Naive thymus-derived CD4-positive, alpha-beta T cell (primary cell): ENCODE data around the gene PCDHGA6. TPM values are rescaled to one million over a fixed set of nuclear protein-coding genes. Genes with fewer than 3 reads are reported as not detected.
A peak's percentile ranks its signal among the peaks of the same experiment; 100 is the strongest.
"Not testable (repeated sequence)": the region's sequence is repeated elsewhere in the genome, so short reads cannot be mapped to it uniquely, and the experiment has no call there.

Experiments used
- ATAC-seq: fragments of 150-1000 bp; cut with Tn5 transposase; 2 replicates; pipeline ENCODE4 v1.10.0; 2021; ENCODE audit warnings: mild to moderate bottlenecking, moderate library complexity
- CTCF ChIA-PET: fragments of 350-600 bp; sonication (Branson Sonifier 250); formaldehyde crosslinking; loops from one replicate; lab custom pipeline; 2021; ENCODE audit warnings: antibody characterized with exemption; lab: Charles Lee
- POLR2A ChIA-PET: fragments of 350-600 bp; sonication (Branson Sonifier 250); formaldehyde crosslinking; loops from one replicate; lab custom pipeline; 2021; ENCODE audit warnings: antibody characterized with exemption, inconsistent platforms; lab: Charles Lee
- DNase-seq, 9 donors: peaks; one replicate each; pipeline versions ENCODE4 v3.0.0 to v3.0.0-alpha.2; 2020 to 2022; ENCODE audit warnings: mixed read lengths in 1 of 9
- H3K27ac ChIP-seq: one replicate; pipeline ENCODE4 v1.7.0; 2013; ENCODE audit warnings: mild to moderate bottlenecking, low read depth, low read length, moderate library complexity
- H3K27me3 ChIP-seq, 2 donors: one replicate each; pipeline ENCODE4 v1.7.0; 2013; ENCODE audit warnings: low read length in 2 of 2, mild to moderate bottlenecking in 2 of 2, moderate library complexity in 2 of 2; ENCODE audit not compliant: control insufficient read depth in 2 of 2, insufficient read depth in 2 of 2
- H3K36me3 ChIP-seq, 3 experiments: 1 replicate in 2 of 3; 2 replicates in 1 of 3; pipeline ENCODE4 v1.7.0; 2013; ENCODE audit warnings: low read length in 3 of 3, mild to moderate bottlenecking in 3 of 3, moderate library complexity in 1 of 3; ENCODE audit not compliant: insufficient read depth in 3 of 3, control insufficient read depth in 2 of 3
- H3K4me1 ChIP-seq, 2 donors: one replicate each; pipeline ENCODE4 v1.7.0; 2013; ENCODE audit warnings: low read length in 2 of 2, mild to moderate bottlenecking in 2 of 2, moderate library complexity in 1 of 2; ENCODE audit not compliant: control insufficient read depth in 2 of 2, insufficient read depth in 2 of 2
- H3K4me3 ChIP-seq: 2 replicates; pipeline ENCODE4 v1.7.0; 2013; ENCODE audit warnings: mild to moderate bottlenecking, low read length
- H3K9me3 ChIP-seq, 3 experiments: 1 replicate in 2 of 3; 2 replicates in 1 of 3; pipeline ENCODE4 v1.7.0; 2013; ENCODE audit warnings: low read length in 3 of 3; ENCODE audit not compliant: control insufficient read depth in 2 of 3
- H3K27ac Mint-ChIP-seq, 9 donors: one replicate each; pipeline ENCODE4 v1.8.0; 2020 to 2022; ENCODE audit warnings: mixed read lengths in 9 of 9, mild to moderate bottlenecking in 8 of 9, moderate library complexity in 5 of 9, inconsistent platforms in 2 of 9
- H3K27me3 Mint-ChIP-seq, 5 donors: one replicate each; pipeline ENCODE4 v1.8.0; 2021 to 2022; ENCODE audit warnings: mixed read lengths in 5 of 5, mild to moderate bottlenecking in 1 of 5
- H3K36me3 Mint-ChIP-seq, 5 donors: one replicate each; pipeline ENCODE4 v1.8.0; 2020 to 2022; ENCODE audit warnings: mixed read lengths in 5 of 5, mild to moderate bottlenecking in 3 of 5, inconsistent platforms in 1 of 5
- H3K4me1 Mint-ChIP-seq, 7 donors: one replicate each; pipeline ENCODE4 v1.8.0; 2020 to 2022; ENCODE audit warnings: mixed read lengths in 7 of 7, mild to moderate bottlenecking in 3 of 7, inconsistent platforms in 1 of 7
- H3K4me3 Mint-ChIP-seq, 10 donors: one replicate each; pipeline ENCODE4 v1.8.0; 2020 to 2022; ENCODE audit warnings: mild to moderate bottlenecking in 10 of 10, mixed read lengths in 10 of 10, moderate library complexity in 6 of 10, inconsistent platforms in 2 of 10
- H3K9me3 Mint-ChIP-seq, 11 donors: one replicate each; pipeline ENCODE4 v1.8.0; 2020 to 2022; ENCODE audit warnings: mixed read lengths in 11 of 11, mild to moderate bottlenecking in 4 of 11, inconsistent platforms in 1 of 11, moderate library complexity in 1 of 11
- intact Hi-C, 2 donors: fragments of 100-400 bp; cut with micrococcal nuclease; formaldehyde crosslinking; loops; one replicate each; pipeline ENCODE4 v1.15.1; 2023
- polyA plus RNA-seq, 2 donors: library from polyadenylated mRNA; unstranded; fragments of 300-500 nt; fragmentation: Illumina TruSeq; gene quantifications; one replicate each; pipeline ENCODE4 v1.2.3, GENCODE V29; 2021
- total RNA-seq, 6 experiments: library from RNA in 5 of 6; stranded (reverse) in 5 of 6; gene quantifications; 1 replicate in 5 of 6; 2 replicates in 1 of 6; pipeline ENCODE4 v1.2.3 and lab custom pipeline; 2021 to 2026

Gene PCDHGA6
- total and polyA plus RNA-seq, 7 experiments from 2014 or later = 0.24 to 0.70 (median 0.35) TPM; not detected in 2

DNA sequence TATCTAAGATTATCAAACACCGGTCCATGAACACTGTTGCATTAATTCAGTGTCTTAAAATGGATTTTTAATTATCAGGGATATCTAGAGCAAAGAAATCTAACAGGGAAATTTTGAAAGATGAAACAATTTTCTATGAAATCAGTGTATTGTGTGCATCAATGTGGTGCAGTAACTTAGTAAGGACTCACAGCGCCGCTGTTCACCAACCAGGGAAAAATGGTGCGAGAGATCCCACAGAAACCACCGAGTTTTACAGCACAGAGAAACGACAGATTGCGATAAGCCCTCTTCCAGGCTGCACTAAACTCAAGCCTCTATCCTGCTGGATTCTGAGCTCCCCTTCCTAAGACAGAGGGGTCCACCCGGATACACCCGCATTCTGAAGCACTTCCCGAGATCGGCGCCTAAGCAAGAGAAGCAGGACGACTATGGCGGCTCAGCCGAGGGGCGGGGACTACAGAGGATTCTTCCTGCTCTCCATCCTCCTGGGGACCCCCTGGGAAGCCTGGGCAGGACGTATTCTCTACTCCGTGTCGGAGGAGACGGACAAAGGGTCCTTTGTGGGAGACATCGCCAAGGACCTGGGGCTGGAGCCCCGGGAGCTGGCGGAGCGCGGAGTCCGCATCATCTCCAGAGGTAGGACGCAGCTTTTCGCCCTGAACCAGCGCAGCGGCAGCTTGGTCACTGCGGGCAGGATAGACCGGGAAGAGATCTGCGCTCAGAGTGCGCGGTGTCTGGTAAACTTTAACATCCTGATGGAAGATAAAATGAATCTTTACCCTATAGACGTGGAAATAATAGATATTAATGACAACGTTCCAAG, 9.0 kb downstream of the PCDHGA6 start, which contains the start of gene PCDHGA7:
Gene PCDHGA7, plus strand, starts transcription at position 274 of the 826 bp plus-strand sequence. Its CDS starts 158 bp downstream, at position 432.
- H3K4me1 ChIP-seq = no peaks in the 10 kb centered on the region
- no peak for DNase-seq
- POLR2A ChIA-PET = no interaction called here
- Mint-ChIP-seq H3K4me3 (peak within 1 kb of the TSS; percentile 46 to 83 (median 70)), H3K9me3 (peaks cover 0 to 87% (median 41%) of the 10 kb centered on the region in 11 donors), H3K4me1 (peaks cover 0 to 4% (median 0%) of the 10 kb centered on the region in 7 donors), H3K27me3 (peaks cover 36 to 85% (median 79%) of the 10 kb centered on the region in 5 donors), H3K36me3 (peaks cover 0 to 17% (median 10%) of the 10 kb centered on the region in 5 donors), H3K27ac (peak within 1 kb of the TSS in 1 of 9 donors; percentile 14)
- peaks cover 0 to 30% (median 0%) of the 10 kb centered on the region in 3 experiments for H3K9me3 ChIP-seq
- CTCF ChIA-PET = no interaction called here
- no peak within 1 kb of the TSS for H3K4me3 ChIP-seq
- peaks cover 0 to 18% of the 10 kb centered on the region in 2 donors for H3K27me3 ChIP-seq
- peak; percentile 36 for ATAC-seq
- intact Hi-C loops = no loop called here
- no peak within 1 kb of the TSS for H3K27ac ChIP-seq
- no peaks in the 10 kb centered on the region for H3K36me3 ChIP-seq

DNA sequence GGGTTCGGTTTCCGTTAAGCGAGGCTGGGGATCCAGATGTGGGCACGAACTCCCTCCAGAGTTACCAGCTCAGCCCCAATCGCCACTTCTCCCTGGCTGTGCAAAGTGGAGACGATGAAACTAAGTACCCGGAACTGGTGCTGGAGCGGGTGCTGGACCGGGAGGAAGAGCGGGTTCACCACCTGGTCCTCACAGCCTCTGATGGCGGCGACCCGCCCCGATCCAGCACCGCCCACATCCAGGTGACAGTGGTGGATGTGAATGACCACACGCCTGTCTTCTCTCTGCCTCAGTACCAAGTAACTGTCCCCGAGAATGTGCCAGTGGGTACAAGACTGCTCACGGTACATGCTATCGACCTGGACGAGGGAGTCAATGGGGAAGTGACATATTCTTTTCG, 9.7 kb downstream of the PCDHGA6 start:
- Mint-ChIP-seq H3K9me3 (peaks cover 0 to 85% (median 44%) of the 10 kb centered on the region in 11 donors), H3K4me1 (peaks cover 0 to 4% (median 0%) of the 10 kb centered on the region in 7 donors), H3K4me3 (peak overlapping the region in 2 of 10 donors; percentile 2 to 64), H3K27me3 (peaks cover 38 to 86% (median 81%) of the 10 kb centered on the region in 5 donors), H3K36me3 (peaks cover 0 to 19% (median 10%) of the 10 kb centered on the region in 5 donors), H3K27ac (no peak overlapping the region)
- no peak for DNase-seq
- no peaks in the 10 kb centered on the region for H3K36me3 ChIP-seq
- H3K4me1 ChIP-seq = no peaks in the 10 kb centered on the region
- POLR2A ChIA-PET = no interaction called here
- H3K27ac ChIP-seq = no peak overlapping the region
- no peak overlapping the region for H3K4me3 ChIP-seq
- CTCF ChIA-PET = no interaction called here
- intact Hi-C loops = no loop called here
- peaks cover 0 to 18% of the 10 kb centered on the region in 2 donors for H3K27me3 ChIP-seq
- ATAC-seq = no peak
- peaks cover 0 to 31% (median 0%) of the 10 kb centered on the region in 3 experiments for H3K9me3 ChIP-seq

DNA sequence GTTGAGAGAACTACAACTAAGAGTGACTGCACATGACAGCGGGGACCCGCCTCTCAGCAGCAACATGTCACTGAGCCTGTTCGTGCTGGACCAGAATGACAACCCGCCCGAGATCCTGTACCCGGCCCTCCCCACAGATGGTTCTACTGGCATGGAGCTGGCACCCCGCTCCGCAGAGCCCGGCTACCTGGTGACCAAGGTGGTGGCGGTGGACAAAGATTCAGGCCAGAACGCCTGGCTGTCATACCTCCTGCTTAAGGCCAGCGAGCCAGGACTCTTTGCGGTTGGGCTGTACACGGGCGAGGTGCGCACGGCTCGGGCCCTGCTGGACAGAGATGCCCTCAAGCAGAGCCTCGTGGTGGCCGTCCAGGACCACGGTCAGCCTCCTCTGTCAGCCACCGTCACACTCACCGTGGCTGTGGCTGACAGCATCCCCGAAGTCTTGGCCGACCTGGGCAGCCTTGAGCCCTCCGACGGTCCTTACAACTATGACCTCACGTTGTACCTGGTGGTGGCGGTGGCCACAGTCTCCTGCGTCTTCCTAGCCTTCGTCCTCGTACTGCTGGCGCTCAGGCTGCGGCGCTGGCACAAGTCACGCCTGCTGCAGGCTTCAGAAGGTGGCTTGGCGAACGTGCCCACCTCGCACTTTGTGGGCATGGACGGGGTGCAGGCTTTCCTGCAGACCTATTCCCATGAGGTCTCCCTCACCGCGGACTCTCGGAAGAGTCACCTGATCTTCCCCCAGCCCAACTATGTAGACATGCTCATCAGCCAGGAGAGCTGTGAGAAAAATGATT, 11.0 kb downstream of the PCDHGA6 start:
- Mint-ChIP-seq H3K4me1 (peaks cover 0 to 4% (median 0%) of the 10 kb centered on the region in 7 donors), H3K27ac (no peak overlapping the region), H3K36me3 (peaks cover 0 to 27% (median 10%) of the 10 kb centered on the region in 5 donors), H3K4me3 (no peak overlapping the region), H3K27me3 (peaks cover 41 to 86% (median 81%) of the 10 kb centered on the region in 5 donors), H3K9me3 (peaks cover 0 to 86% (median 55%) of the 10 kb centered on the region in 11 donors)
- Histone ChIP-seq H3K27me3 (peaks cover 0 to 18% of the 10 kb centered on the region in 2 donors), H3K4me1 (no peaks in the 10 kb centered on the region), H3K27ac (no peak overlapping the region), H3K4me3 (no peak overlapping the region), H3K36me3 (no peaks in the 10 kb centered on the region), H3K9me3 (peaks cover 0 to 42% (median 0%) of the 10 kb centered on the region in 3 experiments)
- ChIA-PET CTCF (interaction anchor here (0.6 kb wide), 1 partner anchor 21 kb away, joined by 8 read pairs; no protein-coding TSS in a partner anchor), POLR2A (no interaction called here)
- intact Hi-C loops = no loop called here
- DNase-seq (no peak), ATAC-seq (no peak)

DNA sequence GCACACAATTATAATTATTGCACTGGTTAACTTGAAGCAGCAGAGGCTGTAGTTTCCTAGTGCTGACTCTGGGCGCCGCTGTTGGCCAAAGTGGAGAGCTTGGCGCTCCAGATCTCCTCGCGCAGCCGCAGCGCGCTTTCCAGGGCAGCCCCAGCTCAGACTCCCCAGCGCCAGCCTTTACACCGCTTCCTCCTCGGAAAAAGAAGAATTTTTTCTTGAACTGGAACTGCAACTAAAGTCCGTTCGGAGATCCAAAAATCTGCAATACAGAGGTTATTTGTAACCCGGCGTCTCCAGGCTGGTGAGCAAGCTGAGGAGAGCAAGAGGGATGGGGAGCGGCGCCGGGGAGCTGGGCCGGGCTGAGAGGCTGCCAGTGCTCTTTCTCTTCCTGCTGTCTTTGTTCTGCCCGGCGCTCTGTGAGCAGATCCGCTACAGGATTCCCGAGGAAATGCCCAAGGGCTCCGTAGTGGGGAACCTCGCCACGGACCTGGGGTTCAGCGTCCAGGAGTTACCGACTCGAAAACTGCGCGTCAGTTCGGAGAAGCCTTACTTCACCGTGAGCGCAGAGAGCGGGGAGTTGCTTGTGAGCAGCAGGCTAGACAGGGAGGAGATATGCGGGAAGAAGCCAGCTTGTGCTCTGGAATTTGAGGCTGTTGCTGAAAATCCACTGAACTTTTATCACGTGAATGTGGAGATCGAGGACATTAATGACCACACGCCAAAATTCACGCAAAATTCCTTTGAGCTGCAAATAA, 14.0 kb downstream of the PCDHGA6 start, which contains the start of gene PCDHGB4:
Gene PCDHGB4, plus strand, starts transcription at position 142 of the 755 bp plus-strand sequence. Its CDS starts 187 bp downstream, at position 329.
- H3K36me3 ChIP-seq, H3K4me1 ChIP-seq, CTCF ChIA-PET, H3K4me1 Mint-ChIP-seq, intact Hi-C loops, POLR2A ChIA-PET, H3K27ac ChIP-seq, H3K4me3 ChIP-seq, H3K27ac Mint-ChIP-seq: not testable (repeated sequence)
- Mint-ChIP-seq H3K36me3 (peaks cover 5 to 31% (median 10%) of the 10 kb centered on the region in 5 donors), H3K4me3 (peak within 1 kb of the TSS in 9 of 10 donors; percentile 19 to 68 (median 50)), H3K9me3 (peaks cover 0 to 90% (median 56%) of the 10 kb centered on the region in 11 donors), H3K27me3 (peaks cover 36 to 85% (median 81%) of the 10 kb centered on the region in 5 donors)
- peak in 3 of 9 donors; percentile 8 to 24 (median 8) for DNase-seq
- Histone ChIP-seq H3K27me3 (peaks cover 4 to 16% of the 10 kb centered on the region in 2 donors), H3K9me3 (peaks cover 0 to 45% (median 0%) of the 10 kb centered on the region in 3 experiments)
- ATAC-seq = peak; percentile 74

DNA sequence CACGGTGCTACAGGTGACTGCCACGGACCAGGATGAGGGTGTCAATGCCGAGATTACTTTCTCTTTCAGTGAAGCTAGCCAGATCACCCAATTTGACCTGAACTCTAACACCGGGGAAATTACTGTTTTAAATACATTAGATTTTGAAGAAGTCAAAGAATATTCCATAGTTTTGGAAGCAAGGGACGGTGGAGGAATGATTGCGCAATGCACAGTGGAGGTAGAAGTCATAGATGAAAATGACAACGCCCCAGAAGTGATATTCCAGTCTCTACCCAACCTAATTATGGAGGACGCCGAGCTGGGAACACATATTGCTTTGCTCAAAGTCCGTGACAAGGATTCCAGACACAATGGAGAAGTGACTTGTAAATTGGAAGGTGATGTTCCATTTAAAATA, 15.0 kb downstream of the PCDHGA6 start:
- Histone ChIP-seq H3K4me3 (no peak overlapping the region), H3K27ac (no peak overlapping the region), H3K27me3 (peaks cover 4 to 14% of the 10 kb centered on the region in 2 donors), H3K36me3 (no peaks in the 10 kb centered on the region), H3K9me3 (peaks cover 0 to 45% (median 0%) of the 10 kb centered on the region in 3 experiments), H3K4me1 (no peaks in the 10 kb centered on the region)
- Mint-ChIP-seq H3K4me1 (peaks cover 0 to 3% (median 0%) of the 10 kb centered on the region in 7 donors), H3K27me3 (peaks cover 29 to 85% (median 79%) of the 10 kb centered on the region in 5 donors), H3K9me3 (peaks cover 0 to 90% (median 57%) of the 10 kb centered on the region in 11 donors), H3K4me3 (peak overlapping the region in 1 of 10 donors; percentile 27), H3K36me3 (peaks cover 5 to 35% (median 10%) of the 10 kb centered on the region in 5 donors), H3K27ac (no peak overlapping the region)
- ChIA-PET POLR2A (no interaction called here), CTCF (no interaction called here)
- DNase-seq (no peak), ATAC-seq (no peak)
- intact Hi-C loops = no loop called here
